NCI-H526 (cell line): ENCODE measurements around the gene OTOGL.
"Not testable (repeated sequence)": the region's sequence is repeated elsewhere in the genome, so short reads cannot be mapped to it uniquely, and the experiment has no call there.

ENCODE experiments used
- DNase-seq, 2 experiments: peaks; one replicate each; lab custom pipeline; 2025; lab: John Stamatoyannopoulos, UW

Gene OTOGL

GRCh38 chr12:80099259-80099658 is at the start of gene OTOGL:
TSS of gene OTOGL (plus strand) at chr12:80099537. CDS start at chr12:80209432, 109,895 bp downstream.
- DNase-seq, result no peak

- DNase-seq, result no peak
These were observed 49.1 kb upstream of the OTOGL start for GRCh38 chr12:80050236-80050635.

- no peak for DNase-seq
These were observed 46.1 kb upstream of the OTOGL start for GRCh38 chr12:80053051-80053790.

- no peak for DNase-seq
These were observed 43.1 kb upstream of the OTOGL start for GRCh38 chr12:80056232-80056631.

- no peak for DNase-seq
These were observed 42.5 kb upstream of the OTOGL start for GRCh38 chr12:80056845-80057244.

- peak; percentile 12 to 19 for DNase-seq
These were observed 40.8 kb upstream of the OTOGL start for GRCh38 chr12:80058586-80058985.

- DNase-seq, result peak in 1 of 2 experiments; percentile 16
These were observed 40.2 kb upstream of the OTOGL start for GRCh38 chr12:80059102-80059501.

- DNase-seq, result no peak
These were observed 39.5 kb upstream of the OTOGL start for GRCh38 chr12:80059875-80060274.

GRCh38 chr12:80064269-80064668 is 35.1 kb upstream of the OTOGL start:
- DNase-seq, result no peak

GRCh38 chr12:80064951-80065350 is 34.4 kb upstream of the OTOGL start:
- no peak for DNase-seq

GRCh38 chr12:80068173-80068572 is 31.2 kb upstream of the OTOGL start:
- DNase-seq, result no peak

- DNase-seq, result not testable (repeated sequence)
These were observed 15.3 kb upstream of the OTOGL start for GRCh38 chr12:80083892-80084614.

- peak in 1 of 2 experiments; percentile 12 for DNase-seq
These were observed 13.3 kb upstream of the OTOGL start for GRCh38 chr12:80086025-80086424.

- no peak for DNase-seq
These were observed 11.7 kb upstream of the OTOGL start for GRCh38 chr12:80087486-80088213.

GRCh38 chr12:80100591-80100990 is 1.3 kb downstream of the OTOGL start:
- DNase-seq, result no peak

GRCh38 chr12:80101126-80101525 is 1.8 kb downstream of the OTOGL start:
- DNase-seq, result peak in 1 of 2 experiments; percentile 15

GRCh38 chr12:80107221-80107620 is 7.9 kb downstream of the OTOGL start:
- no peak for DNase-seq

GRCh38 chr12:80116735-80117134 is 17.4 kb downstream of the OTOGL start:
- DNase-seq, result no peak

GRCh38 chr12:80118565-80119324 is 19.4 kb downstream of the OTOGL start:
- no peak for DNase-seq

GRCh38 chr12:80120994-80121393 is 21.7 kb downstream of the OTOGL start:
- DNase-seq, result no peak

- DNase-seq, result no peak
These were observed 22.3 kb downstream of the OTOGL start for GRCh38 chr12:80121661-80122060.
